DND-41 (cell line): ENCODE measurements around the gene CYTH3.

Experiments used
- CTCF ChIP-seq: IDR thresholded peaks from 2 replicates; pipeline ENCODE4 v1.5.1; 2012; ENCODE audit warnings: borderline replicate concordance, low read length, moderate library complexity, mild to moderate bottlenecking; ENCODE audit not compliant: poor library complexity, severe bottlenecking; ENCODE audit errors: extremely low read depth
- EZH2 ChIP-seq: IDR thresholded peaks from 3 replicates; pipeline ENCODE4 v1.6.1; 2012; ENCODE audit warnings: borderline replicate concordance, low read depth, mild to moderate bottlenecking, moderate library complexity, low read length, inconsistent platforms; ENCODE audit not compliant: severe bottlenecking

- TF ChIP-seq CTCF (no peak), EZH2 (no peak)
Measured at GRCh38 chr7:6181136-6181535, 91.3 kb downstream of the CYTH3 start.
